Skeletal muscle tissue (tissue), 4 donors: ENCODE results near the gene C10orf105. TPM values are rescaled to one million over a fixed set of nuclear protein-coding genes. Genes with fewer than 3 reads are reported as not detected.

ENCODE experiments used
- H3K27ac ChIP-seq: one replicate; pipeline ENCODE4 v1.7.0; 2013; ENCODE audit warnings: mild to moderate bottlenecking, low read depth, low read length, inconsistent platforms
- H3K27me3 ChIP-seq, 3 donors: one replicate each; pipeline ENCODE4 v1.7.0; 2013; ENCODE audit warnings: low read length in 3 of 3; ENCODE audit not compliant: control insufficient read depth in 3 of 3, insufficient read depth in 3 of 3
- H3K36me3 ChIP-seq, 3 donors: one replicate each; pipeline ENCODE4 v1.7.0; 2013; ENCODE audit warnings: low read length in 3 of 3; ENCODE audit not compliant: control insufficient read depth in 3 of 3, insufficient read depth in 3 of 3
- H3K4me1 ChIP-seq, 3 donors: one replicate each; pipeline ENCODE4 v1.7.0; 2013; ENCODE audit warnings: low read length in 3 of 3, mild to moderate bottlenecking in 3 of 3; ENCODE audit not compliant: control insufficient read depth in 3 of 3, insufficient read depth in 3 of 3
- H3K4me3 ChIP-seq, 3 donors: one replicate each; pipeline ENCODE4 v1.7.0; 2013; ENCODE audit warnings: low read length in 3 of 3
- H3K9ac ChIP-seq, 3 donors: one replicate each; pipeline ENCODE4 v1.7.0; 2013; ENCODE audit warnings: low read length in 3 of 3, mild to moderate bottlenecking in 3 of 3, moderate library complexity in 2 of 3, low read depth in 1 of 3
- H3K9me3 ChIP-seq, 3 donors: one replicate each; pipeline ENCODE4 v1.7.0; 2013; ENCODE audit warnings: low read length in 3 of 3; ENCODE audit not compliant: control insufficient read depth in 3 of 3
- total RNA-seq: library from RNA; depleted of rRNA; stranded (reverse); fragments of >200 nt; gene quantifications from one replicate; pipeline ENCODE4 v1.2.3, GENCODE V29; 2014
- donor health status: Osteomylitis.

Gene C10orf105
- total RNA-seq, 1 donor from 2014 or later, result not detected

GRCh38 chr10:71703577-71703976 lies 16.0 kb downstream of the C10orf105 start:
- peaks cover 20 to 21% (median 20%) of the 10 kb centered on the region in 3 donors for H3K4me1 ChIP-seq
- no peak overlapping the region for H3K27ac ChIP-seq
- H3K4me3 ChIP-seq, result no peak overlapping the region
- H3K27me3 ChIP-seq, result no peaks in the 10 kb centered on the region
- no peaks in the 10 kb centered on the region for H3K9me3 ChIP-seq
- H3K36me3 ChIP-seq, result no peaks in the 10 kb centered on the region
- H3K9ac ChIP-seq, result no peak overlapping the region

- Histone ChIP-seq H3K4me1 (peaks cover 16 to 17% (median 17%) of the 10 kb centered on the region in 3 donors), H3K9me3 (no peaks in the 10 kb centered on the region), H3K9ac (peak overlapping the region in 2 of 3 donors; percentile 33), H3K4me3 (no peak overlapping the region), H3K27ac (no peak overlapping the region), H3K36me3 (no peaks in the 10 kb centered on the region), H3K27me3 (no peaks in the 10 kb centered on the region)
These were observed 18.0 kb downstream of the C10orf105 start for GRCh38 chr10:71701496-71702132.

DNA sequence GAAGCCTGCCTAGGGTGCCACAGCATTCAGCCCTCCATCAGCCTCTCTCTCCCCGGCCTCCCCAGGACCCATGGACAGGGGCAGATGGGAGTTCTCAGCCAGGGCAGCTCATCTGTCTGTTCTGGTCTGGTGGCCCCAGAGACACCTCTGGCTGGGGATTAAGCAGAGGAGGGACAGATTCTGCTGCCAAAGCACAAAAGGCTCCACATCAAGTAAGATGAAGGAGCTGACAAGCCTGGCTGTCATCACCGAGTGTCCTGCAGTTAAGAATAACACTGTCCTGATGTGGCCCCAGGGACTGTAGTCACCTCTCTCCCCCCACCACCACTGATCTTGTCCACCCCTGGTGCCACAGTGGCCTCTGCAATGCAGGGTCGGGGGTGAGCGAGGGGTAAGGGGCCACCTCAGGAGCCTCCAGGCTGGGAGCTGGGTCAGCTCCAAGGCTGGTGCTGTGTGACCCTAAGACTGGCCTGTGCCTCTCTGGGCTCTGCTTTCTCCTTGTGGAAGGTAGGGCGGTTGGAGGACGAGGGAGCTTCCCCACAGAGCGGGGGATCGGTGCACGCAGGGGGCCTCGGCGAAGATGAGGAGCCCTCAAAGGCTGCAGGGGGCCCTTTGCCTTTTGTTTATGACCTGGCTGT lies 18.7 kb downstream of the C10orf105 start:
- H3K27ac ChIP-seq, result no peak overlapping the region
- no peaks in the 10 kb centered on the region for H3K27me3 ChIP-seq
- H3K4me3 ChIP-seq, result no peak overlapping the region
- H3K4me1 ChIP-seq, result peaks cover 19 to 22% (median 20%) of the 10 kb centered on the region in 3 donors
- H3K9ac ChIP-seq, result peak overlapping the region in 2 of 3 donors; percentile 33
- no peaks in the 10 kb centered on the region for H3K9me3 ChIP-seq
- H3K36me3 ChIP-seq, result no peaks in the 10 kb centered on the region

DNA sequence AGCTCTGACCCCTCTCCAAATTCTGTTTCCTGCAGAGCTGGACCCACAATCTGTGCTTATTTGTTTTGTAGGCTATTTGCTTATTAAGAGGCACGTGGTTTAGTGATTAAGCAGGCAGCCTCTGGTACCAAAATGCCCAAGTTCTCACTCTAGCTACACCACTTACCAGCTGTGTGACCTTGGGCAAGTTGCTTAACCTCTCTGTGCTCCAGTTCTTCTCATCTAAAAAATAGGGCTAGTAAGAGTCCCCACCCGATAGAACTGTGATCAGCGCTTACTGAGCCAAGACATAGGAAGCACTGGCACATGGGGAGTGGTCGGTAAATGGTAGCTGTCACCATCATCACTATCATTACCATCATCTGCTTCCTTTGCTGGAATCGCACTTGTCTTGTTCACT lies 20.8 kb downstream of the C10orf105 start:
- no peaks in the 10 kb centered on the region for H3K27me3 ChIP-seq
- no peaks in the 10 kb centered on the region for H3K9me3 ChIP-seq
- no peak overlapping the region for H3K27ac ChIP-seq
- peaks cover 20 to 35% (median 30%) of the 10 kb centered on the region in 3 donors for H3K4me1 ChIP-seq
- no peaks in the 10 kb centered on the region for H3K36me3 ChIP-seq
- H3K9ac ChIP-seq, result no peak overlapping the region
- H3K4me3 ChIP-seq, result no peak overlapping the region

DNA sequence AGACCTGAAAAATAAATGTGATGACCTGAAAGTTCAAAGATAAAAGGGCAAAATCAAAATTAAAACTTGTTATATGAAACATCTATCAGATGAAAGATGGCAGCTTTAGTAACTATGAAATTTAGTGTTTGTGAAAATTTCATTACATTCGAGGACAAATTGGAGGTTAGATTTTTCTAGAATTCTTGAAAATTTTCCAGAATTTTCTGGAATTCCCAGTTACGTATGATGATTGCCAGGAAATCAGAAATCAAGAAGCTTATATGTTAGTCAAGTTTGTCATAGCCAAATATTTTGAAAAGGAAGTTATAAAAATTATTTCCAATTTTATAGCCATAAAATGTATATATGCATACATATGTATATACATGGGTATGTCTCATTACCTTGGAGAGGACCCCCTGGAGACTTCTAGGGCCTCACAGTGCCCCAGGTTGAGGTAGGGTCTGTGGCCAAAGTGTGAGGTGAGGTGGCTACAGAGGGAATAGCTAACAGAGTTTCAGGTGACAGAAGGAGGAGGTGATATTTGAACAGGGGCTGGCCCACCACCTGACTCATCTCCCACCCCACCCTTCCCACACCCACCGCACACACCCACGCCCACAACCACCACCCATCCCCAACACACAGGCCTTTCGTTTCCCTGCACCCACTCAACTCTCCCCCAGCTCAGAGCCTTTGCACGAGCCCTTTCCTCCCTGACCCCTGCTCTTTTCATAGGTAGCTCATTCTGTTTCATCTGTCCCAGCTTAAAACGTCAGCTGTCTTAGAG lies 21.5 kb downstream of the C10orf105 start:
- peaks cover 22 to 38% (median 32%) of the 10 kb centered on the region in 3 donors for H3K4me1 ChIP-seq

DNA sequence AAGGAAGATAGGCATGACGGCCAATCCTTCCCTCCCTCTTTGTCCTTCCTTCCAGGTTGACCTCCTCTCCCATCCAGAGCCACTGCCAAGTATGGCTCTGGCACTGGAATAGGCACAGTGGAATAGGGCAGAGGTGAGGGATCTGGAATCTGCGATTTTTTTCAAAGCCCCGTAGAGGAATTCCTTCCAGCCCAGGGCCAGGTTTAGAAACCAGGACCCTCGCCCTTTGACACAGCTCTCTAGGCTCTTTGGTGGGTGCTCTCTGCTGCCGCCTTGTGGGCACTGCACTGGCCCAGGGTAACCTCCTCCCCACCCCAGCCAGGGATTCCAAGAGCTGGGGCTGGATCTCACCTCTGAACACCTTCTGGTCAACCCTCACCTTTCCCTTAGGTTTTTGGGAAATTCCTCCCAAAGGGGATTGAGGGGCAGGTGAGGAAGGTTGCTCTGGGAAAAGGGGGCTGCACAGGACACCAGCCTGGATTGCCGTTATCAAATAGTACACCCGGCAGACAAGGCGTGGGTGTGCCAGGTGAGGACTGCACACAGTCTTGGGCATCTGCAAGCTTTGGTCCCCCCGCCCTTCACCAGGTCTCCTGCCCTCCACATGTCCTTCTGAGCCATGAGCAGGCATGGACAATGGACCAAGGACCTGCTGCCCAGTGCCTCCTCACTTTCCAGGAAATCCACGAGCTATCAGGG lies 22.8 kb downstream of the C10orf105 start:
- H3K27me3 ChIP-seq, result no peaks in the 10 kb centered on the region
- H3K9ac ChIP-seq, result no peak overlapping the region
- H3K4me1 ChIP-seq, result peaks cover 22 to 41% (median 32%) of the 10 kb centered on the region in 3 donors
- no peaks in the 10 kb centered on the region for H3K9me3 ChIP-seq
- H3K36me3 ChIP-seq, result no peaks in the 10 kb centered on the region
- H3K27ac ChIP-seq, result no peak overlapping the region
- H3K4me3 ChIP-seq, result no peak overlapping the region

More for the DNA sequence above, 21.5 kb downstream of the C10orf105 start:
- Histone ChIP-seq H3K9ac (no peak overlapping the region), H3K27me3 (no peaks in the 10 kb centered on the region), H3K9me3 (no peaks in the 10 kb centered on the region), H3K27ac (no peak overlapping the region), H3K4me3 (no peak overlapping the region), H3K36me3 (no peaks in the 10 kb centered on the region)

DNA sequence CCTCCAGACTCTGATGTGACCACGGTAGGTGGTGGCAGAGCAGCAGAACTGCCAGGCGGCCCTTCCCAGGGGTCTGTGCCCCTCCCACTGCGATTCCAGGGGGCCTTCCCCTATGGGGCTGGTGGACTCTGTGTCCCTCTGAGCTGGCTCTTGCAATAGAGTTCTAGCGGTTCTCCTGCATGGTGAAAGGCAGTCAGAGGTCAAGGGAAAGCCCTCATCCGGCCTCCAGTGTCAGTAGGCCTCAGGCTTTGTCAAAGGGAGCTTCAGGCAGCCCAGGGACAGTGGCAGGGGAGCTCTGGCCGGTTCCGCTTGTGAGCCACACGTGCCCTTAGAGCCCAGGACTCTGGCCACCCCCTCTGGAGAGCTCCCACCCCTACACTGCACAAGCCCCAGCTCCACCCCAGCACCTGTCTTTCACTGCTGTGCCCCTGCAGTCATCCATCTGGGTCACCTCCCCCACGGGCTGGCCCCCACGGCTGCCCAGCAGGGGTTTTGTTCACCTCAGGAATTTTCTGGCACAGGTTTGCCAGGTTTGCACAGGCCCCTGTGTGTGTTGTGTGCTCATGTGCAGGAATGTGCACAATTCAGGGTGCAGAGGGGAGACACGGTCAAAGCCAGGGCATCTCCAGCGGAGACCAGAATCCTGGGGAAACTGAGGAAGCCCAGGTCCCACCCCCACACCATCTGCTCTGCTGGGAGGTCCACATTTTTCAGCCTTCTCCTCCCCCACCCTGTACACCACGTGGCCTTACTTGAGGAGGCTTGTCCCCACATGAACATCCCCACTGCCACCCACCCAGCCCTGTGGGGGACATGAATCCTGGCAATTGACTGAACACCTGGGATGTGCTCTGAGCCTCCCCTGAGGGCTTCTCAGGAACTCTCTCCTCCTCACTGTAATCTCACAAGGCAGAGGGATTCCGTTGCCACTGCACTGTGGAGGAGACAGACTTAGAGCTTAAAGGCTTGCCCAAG lies 23.8 kb downstream of the C10orf105 start:
- H3K27ac ChIP-seq, result no peak overlapping the region
- no peaks in the 10 kb centered on the region for H3K36me3 ChIP-seq

DNA sequence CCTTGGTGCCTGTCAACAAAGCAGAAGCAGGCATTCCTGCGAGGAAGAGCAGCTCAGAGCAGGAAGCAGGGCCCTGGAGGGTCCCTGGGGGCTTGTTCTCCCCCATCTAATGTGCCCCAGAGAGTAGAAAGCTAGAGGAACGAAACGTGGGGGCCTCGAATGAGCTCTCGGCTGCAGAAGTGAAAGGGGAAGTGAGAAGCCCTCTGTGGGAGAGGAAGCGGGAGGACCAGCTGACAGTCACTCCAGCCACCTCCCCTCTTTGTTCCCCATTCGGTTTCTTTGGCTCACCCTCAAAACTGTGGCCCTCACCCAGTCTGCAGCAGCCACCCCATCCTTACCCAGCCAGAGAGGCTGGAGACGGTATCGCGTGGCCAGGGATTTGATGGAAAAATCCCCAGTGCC lies 25.0 kb downstream of the C10orf105 start:
- peak overlapping the region in 1 of 3 donors; percentile 16 for H3K9ac ChIP-seq
- H3K27me3 ChIP-seq, result no peaks in the 10 kb centered on the region
- no peaks in the 10 kb centered on the region for H3K36me3 ChIP-seq
- H3K4me1 ChIP-seq, result peaks cover 11 to 29% (median 20%) of the 10 kb centered on the region in 3 donors
- no peak overlapping the region for H3K4me3 ChIP-seq
- peaks cover 0 to 5% (median 0%) of the 10 kb centered on the region in 3 donors for H3K9me3 ChIP-seq
- no peak overlapping the region for H3K27ac ChIP-seq

More for the DNA sequence above, 23.8 kb downstream of the C10orf105 start:
- no peaks in the 10 kb centered on the region for H3K27me3 ChIP-seq
- H3K9me3 ChIP-seq, result peaks cover 0 to 5% (median 0%) of the 10 kb centered on the region in 3 donors
- no peak overlapping the region for H3K4me3 ChIP-seq
- peak overlapping the region in 1 of 3 donors; percentile 25 for H3K9ac ChIP-seq
- peaks cover 16 to 34% (median 25%) of the 10 kb centered on the region in 3 donors for H3K4me1 ChIP-seq

GRCh38 chr10:71694039-71694501 lies 25.5 kb downstream of the C10orf105 start:
- Histone ChIP-seq H3K9me3 (peaks cover 0 to 5% (median 0%) of the 10 kb centered on the region in 3 donors), H3K36me3 (no peaks in the 10 kb centered on the region), H3K4me1 (peaks cover 11 to 29% (median 20%) of the 10 kb centered on the region in 3 donors), H3K27me3 (no peaks in the 10 kb centered on the region), H3K27ac (peak overlapping the region; percentile 51), H3K4me3 (no peak overlapping the region), H3K9ac (peak overlapping the region in 2 of 3 donors; percentile 16 to 43)
